Testis (tissue), 3 donors: ENCODE measurements around the gene RSL24D1. TPM values are rescaled to one million over a fixed set of nuclear protein-coding genes. Genes with fewer than 3 reads are reported as not detected.

Source experiments
- DNase-seq: peaks from one replicate; pipeline ENCODE4 v3.0.0-alpha.2; 2019
- H3K27ac ChIP-seq, 2 donors: fragments of 200-600 bp; sonication (generic); one replicate each; pipeline ENCODE4 v1.5.1; 2019
- H3K27me3 ChIP-seq: fragments of 200-600 bp; sonication (generic); one replicate; pipeline ENCODE4 v1.5.1; 2019
- H3K36me3 ChIP-seq: fragments of 200-600 bp; sonication (generic); one replicate; pipeline ENCODE4 v1.5.1; 2017; ENCODE audit warnings: low read depth; ENCODE audit errors: missing control alignments
- H3K4me1 ChIP-seq: fragments of 200-600 bp; sonication (generic); one replicate; pipeline ENCODE4 v1.5.1; 2019
- H3K4me3 ChIP-seq, 2 donors: fragments of 200-600 bp; sonication (generic); one replicate each; pipeline ENCODE4 v1.5.1; 2017 to 2019
- H3K9me3 ChIP-seq: fragments of 200-600 bp; sonication (generic); one replicate; pipeline ENCODE4 v1.5.1; 2017
- CTCF ChIP-seq, 3 experiments: fragments of 450-650 bp in 2 of 3; fragments of 200-600 bp in 1 of 3; sonication (generic) in 1 of 3; IDR thresholded peaks; one replicate each; pipeline ENCODE4 v1.5.1; 2016 to 2019; ENCODE audit warnings: antibody characterized with exemption in 3 of 3, mild to moderate bottlenecking in 2 of 3, moderate library complexity in 1 of 3
- POLR2A ChIP-seq: fragments of 450-650 bp; IDR thresholded peaks from one replicate; pipeline ENCODE4 v1.6.1; 2017; ENCODE audit warnings: antibody characterized with exemption, mild to moderate bottlenecking, moderate library complexity
- WGBS, 2 donors: methylation state at CpG; one replicate each; pipeline ENCODE4 v1.1.5; 2018; 5-methylcytosine and 5-hydroxymethylcytosine counted together
- intact Hi-C: fragments of 100-400 bp; cut with DNase I; formaldehyde crosslinking; loops from one replicate; pipeline ENCODE4 v1.15.1; 2023; ENCODE audit warnings: low total_unique reads
- polyA plus RNA-seq: library from polyadenylated mRNA; stranded (reverse); fragments of 350-450 nt; fragmentation: Illumina TruSeq; extraction: RNeasy Lipid Tissue Mini Kit (QIAGEN cat#74804); gene quantifications from one replicate; pipeline ENCODE4 v1.2.3, GENCODE V29; 2014; ENCODE audit warnings: low read depth, low replicate concordance; ENCODE audit not compliant: insufficient read depth
- total RNA-seq, 2 donors: library from RNA; depleted of rRNA; stranded (reverse); fragments of >200 nt; gene quantifications; one replicate each; pipeline ENCODE4 v1.2.3, GENCODE V29; 2016

Gene RSL24D1
- total and polyA plus RNA-seq, 3 donors from 2014 or later = 47.2 to 62.7 (median 48.4) TPM

DNA sequence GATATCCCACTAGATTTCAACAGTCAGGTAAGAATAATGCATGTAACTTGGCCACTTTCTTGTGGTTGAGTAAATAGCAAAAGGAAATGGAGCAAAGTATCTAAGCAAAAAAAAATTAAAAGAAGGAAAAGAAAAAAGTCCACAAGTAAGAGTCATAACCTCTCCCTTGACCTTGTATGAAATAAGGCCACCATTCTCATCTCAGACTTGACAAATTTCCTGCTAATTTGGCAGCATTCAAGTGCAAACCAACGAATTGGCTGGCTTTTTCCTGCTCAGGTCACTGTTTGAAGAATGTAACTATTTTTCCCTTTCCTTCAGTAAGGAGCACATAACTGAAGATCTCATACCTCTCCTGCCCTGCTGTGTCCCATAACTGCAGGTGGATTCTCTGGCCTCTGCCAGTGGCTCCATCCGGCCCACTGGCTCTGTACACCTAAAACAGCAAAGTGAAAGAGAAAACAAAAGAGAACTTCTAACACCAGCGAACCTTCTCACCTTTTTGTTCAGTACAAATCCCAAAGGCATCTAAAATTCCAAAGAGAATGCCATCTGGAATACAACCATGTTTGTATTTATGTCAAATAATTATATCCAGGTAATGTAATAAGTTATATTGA is 33.4 kb upstream of the RSL24D1 start:
- Histone ChIP-seq H3K9me3 (no peaks in the 10 kb centered on the region), H3K27me3 (no peaks in the 10 kb centered on the region), H3K36me3 (no peaks in the 10 kb centered on the region), H3K4me1 (no peaks in the 10 kb centered on the region), H3K27ac (no peak overlapping the region), H3K4me3 (no peak overlapping the region)
- TF ChIP-seq POLR2A (no peak), CTCF (IDR thresholded peaks at IDR 0.05) (no peak)
- 64 to 69% methylated on average over 3 of the region's 3 CpGs for WGBS, 2 donors
- intact Hi-C loops = no loop called here
- DNase-seq = no peak

DNA sequence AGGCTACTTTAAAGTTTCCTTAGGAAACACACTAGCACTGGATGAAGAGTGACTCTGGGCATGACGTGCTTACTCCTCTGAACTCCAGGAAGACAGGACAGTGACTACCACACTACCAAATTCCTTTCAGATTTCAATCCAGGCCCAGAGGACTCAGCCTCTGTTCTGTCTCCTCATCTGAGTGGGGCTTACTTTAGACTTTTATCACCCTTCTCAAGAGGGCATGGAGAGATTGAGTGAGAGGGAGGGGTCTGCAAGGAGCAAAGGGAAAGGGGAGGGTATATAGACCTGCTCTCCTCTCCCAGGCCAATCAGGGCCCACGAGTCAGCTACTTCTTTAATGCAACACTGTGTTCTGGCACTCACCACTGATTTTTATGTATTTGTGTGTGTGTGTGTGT is 29.4 kb upstream of the RSL24D1 start:
- intact Hi-C loops = no loop called here
- H3K4me1 ChIP-seq = no peaks in the 10 kb centered on the region

GRCh38 chr15:55224892-55225291 is 28.2 kb upstream of the RSL24D1 start:
- no peaks in the 10 kb centered on the region for H3K36me3 ChIP-seq
- H3K27ac ChIP-seq = no peak overlapping the region
- no peaks in the 10 kb centered on the region for H3K27me3 ChIP-seq
- H3K4me1 ChIP-seq = no peaks in the 10 kb centered on the region
- no peak overlapping the region for H3K4me3 ChIP-seq
- intact Hi-C loops = no loop called here
- no peak for DNase-seq
- H3K9me3 ChIP-seq = no peaks in the 10 kb centered on the region
- TF ChIP-seq POLR2A = no peak
- TF ChIP-seq CTCF (IDR thresholded peaks at IDR 0.05) = no peak

More for the DNA sequence above, 29.4 kb upstream of the RSL24D1 start:
- DNase-seq = no peak
- H3K27ac ChIP-seq = no peak overlapping the region
- no peak for TF ChIP-seq POLR2A
- TF ChIP-seq CTCF (IDR thresholded peaks at IDR 0.05) = no peak
- no peaks in the 10 kb centered on the region for H3K9me3 ChIP-seq
- WGBS, 2 donors = 84 to 94% methylated on average over 2 of the region's 2 CpGs
- no peaks in the 10 kb centered on the region for H3K36me3 ChIP-seq
- no peaks in the 10 kb centered on the region for H3K27me3 ChIP-seq
- no peak overlapping the region for H3K4me3 ChIP-seq

GRCh38 chr15:55222588-55222987 is 25.8 kb upstream of the RSL24D1 start:
- Histone ChIP-seq H3K27me3 (no peaks in the 10 kb centered on the region), H3K27ac (no peak overlapping the region), H3K36me3 (no peaks in the 10 kb centered on the region), H3K9me3 (no peaks in the 10 kb centered on the region), H3K4me1 (no peaks in the 10 kb centered on the region), H3K4me3 (no peak overlapping the region)
- DNase-seq = no peak
- TF ChIP-seq CTCF (IDR thresholded peaks at IDR 0.05) (no peak), POLR2A (no peak)
- intact Hi-C loops = no loop called here
